ENCODE measurements around the gene CAPZB.
"Not testable (repeated sequence)": the region's sequence is repeated elsewhere in the genome, so short reads cannot be mapped to it uniquely, and the experiment has no call there.

CAPZB gene

GRCh38 chr1:19310720-19311502, 174.4 kb downstream of the CAPZB start:
- ATAC-seq: no peak
- H3K36me3 Mint-ChIP-seq: peaks cover 24% of the 10 kb centered on the region
- peak overlapping the region; percentile 79 for H3K4me3 Mint-ChIP-seq
- H3K27ac Mint-ChIP-seq: peak overlapping the region; percentile 40
- peaks cover 50% of the 10 kb centered on the region for H3K4me1 Mint-ChIP-seq
- no peaks in the 10 kb centered on the region for H3K27me3 Mint-ChIP-seq
- H3K9me3 Mint-ChIP-seq: no peaks in the 10 kb centered on the region

DNA sequence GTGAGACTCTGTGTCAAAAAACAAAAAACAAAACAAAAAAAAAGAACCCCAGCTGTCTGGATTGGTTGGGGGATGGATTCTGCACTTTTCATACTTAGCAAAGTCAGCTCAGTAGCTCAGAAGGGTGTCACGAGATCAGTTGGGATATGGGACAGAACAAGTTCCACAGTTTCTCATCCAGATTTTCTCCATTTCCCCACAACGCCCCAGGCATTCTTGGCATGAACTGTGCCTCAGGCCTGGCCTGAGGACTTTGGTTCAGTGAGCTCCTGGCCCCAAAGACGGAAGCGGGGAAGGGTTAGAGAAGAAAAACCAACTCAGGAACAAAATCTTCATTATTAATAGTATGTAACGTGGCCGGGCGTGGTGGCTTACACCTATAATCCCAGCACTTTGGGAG, 175.3 kb downstream of the CAPZB start:
- H3K27me3 Mint-ChIP-seq: no peaks in the 10 kb centered on the region
- H3K36me3 Mint-ChIP-seq: peaks cover 33% of the 10 kb centered on the region
- no peak overlapping the region for H3K27ac Mint-ChIP-seq
- no peaks in the 10 kb centered on the region for H3K9me3 Mint-ChIP-seq
- no peak for ATAC-seq
- peaks cover 41% of the 10 kb centered on the region for H3K4me1 Mint-ChIP-seq
- no peak overlapping the region for H3K4me3 Mint-ChIP-seq

DNA sequence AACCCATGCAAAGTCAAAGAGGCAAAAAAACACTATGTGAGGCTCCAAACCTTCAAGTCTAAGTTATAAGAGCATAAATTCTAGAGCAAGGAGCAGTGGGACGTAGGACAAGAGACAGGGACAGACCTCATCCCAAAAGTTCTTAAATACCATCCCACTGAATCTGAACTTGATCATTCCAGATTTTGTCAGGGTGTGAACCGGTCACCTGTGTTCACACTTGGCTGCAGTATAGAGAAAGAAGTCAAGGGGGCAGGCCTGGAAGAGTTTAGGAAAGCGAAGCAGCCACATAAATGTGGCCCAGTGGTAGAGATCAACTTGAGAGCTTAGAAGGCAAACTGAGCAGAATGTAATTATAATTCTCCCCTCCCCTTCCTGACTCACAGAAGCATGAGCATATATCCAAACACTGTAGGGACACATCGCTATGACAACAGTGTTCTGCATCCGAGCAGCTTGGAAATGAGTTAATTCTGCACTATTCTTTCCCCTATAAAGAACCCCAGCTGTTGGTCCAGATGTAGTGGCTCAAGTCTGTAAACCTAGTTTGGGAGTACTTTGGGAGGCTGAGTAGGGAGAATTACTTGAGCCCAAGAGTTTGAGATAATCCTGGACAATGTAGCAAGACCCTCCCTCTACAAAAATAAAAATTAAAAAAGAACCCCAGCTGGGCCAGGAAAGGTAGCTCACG, 176.1 kb downstream of the CAPZB start:
- H3K27me3 Mint-ChIP-seq: no peaks in the 10 kb centered on the region
- peaks cover 33% of the 10 kb centered on the region for H3K4me1 Mint-ChIP-seq
- H3K4me3 Mint-ChIP-seq: no peak overlapping the region
- H3K27ac Mint-ChIP-seq: no peak overlapping the region
- peaks cover 41% of the 10 kb centered on the region for H3K36me3 Mint-ChIP-seq
- no peak for ATAC-seq
- H3K9me3 Mint-ChIP-seq: no peaks in the 10 kb centered on the region

- H3K9me3 Mint-ChIP-seq: no peaks in the 10 kb centered on the region
- H3K36me3 Mint-ChIP-seq: peaks cover 47% of the 10 kb centered on the region
- H3K4me3 Mint-ChIP-seq: no peak overlapping the region
- no peak overlapping the region for H3K27ac Mint-ChIP-seq
- H3K27me3 Mint-ChIP-seq: no peaks in the 10 kb centered on the region
- peaks cover 26% of the 10 kb centered on the region for H3K4me1 Mint-ChIP-seq
- no peak for ATAC-seq
These were observed 176.8 kb downstream of the CAPZB start for GRCh38 chr1:19308509-19308907.

- ATAC-seq: no peak
- H3K4me3 Mint-ChIP-seq: no peak overlapping the region
- H3K36me3 Mint-ChIP-seq: peaks cover 52% of the 10 kb centered on the region
- H3K4me1 Mint-ChIP-seq: peaks cover 20% of the 10 kb centered on the region
- H3K9me3 Mint-ChIP-seq: no peaks in the 10 kb centered on the region
- no peak overlapping the region for H3K27ac Mint-ChIP-seq
- H3K27me3 Mint-ChIP-seq: no peaks in the 10 kb centered on the region
These were observed 177.4 kb downstream of the CAPZB start for GRCh38 chr1:19307794-19308508.

DNA sequence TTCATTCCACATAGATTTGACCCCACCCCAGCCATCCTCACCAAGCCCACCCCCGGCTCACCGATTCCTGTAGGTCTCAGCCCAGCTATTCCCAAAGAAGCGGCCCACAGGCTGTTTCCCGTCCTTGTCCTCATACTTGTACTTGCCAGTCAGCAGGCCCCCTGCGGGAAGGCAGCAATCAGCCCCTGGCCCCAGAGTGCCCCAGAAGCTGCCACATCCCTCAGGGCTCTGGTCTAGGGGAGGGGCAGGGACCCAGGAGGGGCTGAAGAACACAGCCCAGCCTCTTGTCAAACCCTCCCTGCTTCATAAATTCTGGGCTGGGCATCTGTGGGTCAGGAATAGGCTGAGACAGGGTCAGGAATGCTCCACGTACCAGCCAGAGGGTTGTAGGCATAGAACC, 178.4 kb downstream of the CAPZB start:
- no peaks in the 10 kb centered on the region for H3K9me3 Mint-ChIP-seq
- no peak overlapping the region for H3K27ac Mint-ChIP-seq
- H3K4me1 Mint-ChIP-seq: peaks cover 16% of the 10 kb centered on the region
- H3K36me3 Mint-ChIP-seq: peaks cover 52% of the 10 kb centered on the region
- ATAC-seq: no peak
- no peaks in the 10 kb centered on the region for H3K27me3 Mint-ChIP-seq
- H3K4me3 Mint-ChIP-seq: no peak overlapping the region

DNA sequence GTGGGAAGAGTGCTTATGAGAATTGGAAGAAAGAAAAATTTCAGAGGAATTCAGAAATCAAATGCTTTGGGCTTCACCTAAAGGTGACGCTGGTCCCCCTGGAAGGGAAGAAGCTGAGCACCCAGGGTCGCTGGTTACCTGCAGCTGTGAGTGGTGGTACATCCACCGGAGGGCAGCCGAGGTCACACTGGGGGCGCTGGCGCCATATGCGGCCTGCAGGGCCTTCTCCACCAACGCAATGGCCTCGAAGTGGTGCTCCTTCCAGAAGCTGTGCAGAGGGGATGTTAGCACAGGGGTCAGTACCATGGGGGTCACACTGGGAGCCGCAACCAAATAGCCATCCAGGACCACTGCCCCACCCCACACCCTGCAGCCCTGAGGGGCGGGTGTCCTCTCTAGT, 179.5 kb downstream of the CAPZB start:
- ATAC-seq: no peak
- H3K27ac Mint-ChIP-seq: no peak overlapping the region
- H3K36me3 Mint-ChIP-seq: peaks cover 52% of the 10 kb centered on the region
- H3K4me3 Mint-ChIP-seq: no peak overlapping the region
- H3K27me3 Mint-ChIP-seq: no peaks in the 10 kb centered on the region
- H3K4me1 Mint-ChIP-seq: peaks cover 9% of the 10 kb centered on the region
- H3K9me3 Mint-ChIP-seq: no peaks in the 10 kb centered on the region

- H3K27ac Mint-ChIP-seq, H3K9me3 Mint-ChIP-seq, H3K4me1 Mint-ChIP-seq, ATAC-seq, H3K4me3 Mint-ChIP-seq, H3K27me3 Mint-ChIP-seq: not testable (repeated sequence)
- H3K36me3 Mint-ChIP-seq: peaks cover 61% of the 10 kb centered on the region
These were observed 181.3 kb downstream of the CAPZB start for GRCh38 chr1:19304081-19304480.

DNA sequence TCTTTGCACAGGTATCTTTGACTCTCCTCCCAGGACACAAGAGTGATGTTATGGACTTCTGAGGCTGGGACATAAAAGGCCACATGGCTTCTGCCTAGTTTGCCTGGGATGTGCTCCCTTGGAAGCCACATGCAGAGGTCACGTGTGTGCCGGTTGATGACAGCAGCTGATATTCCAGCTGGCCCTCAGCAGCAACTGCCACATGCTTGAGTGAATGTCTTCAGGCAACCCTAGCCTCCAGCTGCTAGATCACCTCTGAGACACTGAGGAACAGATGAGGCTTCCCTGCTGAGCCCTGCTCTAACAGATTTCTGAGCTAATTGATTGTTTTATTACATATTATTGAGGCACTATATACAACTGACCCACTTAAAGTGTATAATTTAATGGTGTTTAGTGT, 185.1 kb downstream of the CAPZB start:
- Mint-ChIP-seq H3K9me3 (peaks cover 8% of the 10 kb centered on the region), H3K27ac (no peak overlapping the region), H3K4me3 (no peak overlapping the region), H3K27me3 (no peaks in the 10 kb centered on the region), H3K36me3 (peaks cover 47% of the 10 kb centered on the region), H3K4me1 (no peaks in the 10 kb centered on the region)
- no peak for ATAC-seq

GRCh38 chr1:19294638-19295037, 190.7 kb downstream of the CAPZB start:
- Mint-ChIP-seq H3K27ac (no peak overlapping the region), H3K36me3 (peaks cover 51% of the 10 kb centered on the region), H3K27me3 (peaks cover 5% of the 10 kb centered on the region), H3K4me1 (no peaks in the 10 kb centered on the region), H3K9me3 (peaks cover 24% of the 10 kb centered on the region), H3K4me3 (no peak overlapping the region)
- no peak for ATAC-seq

- Mint-ChIP-seq H3K9me3 (peaks cover 8% of the 10 kb centered on the region), H3K27ac (no peak overlapping the region)
These were observed 196.1 kb downstream of the CAPZB start for GRCh38 chr1:19289244-19289643.

More at GRCh38 chr1:19289244-19289643, 196.1 kb downstream of the CAPZB start:
- ATAC-seq: no peak
- peaks cover 23% of the 10 kb centered on the region for H3K27me3 Mint-ChIP-seq
- H3K4me1 Mint-ChIP-seq: peaks cover 12% of the 10 kb centered on the region
- peak overlapping the region; percentile 46 for H3K4me3 Mint-ChIP-seq
- peaks cover 32% of the 10 kb centered on the region for H3K36me3 Mint-ChIP-seq
